ENCODE data around the gene ZBED5. TPM values are rescaled to one million over a fixed set of nuclear protein-coding genes. Genes with fewer than 3 reads are reported as not detected.

ZBED5 gene
- total and polyA plus RNA-seq, 8 donors: 37.4 to 124 (median 116) TPM

DNA sequence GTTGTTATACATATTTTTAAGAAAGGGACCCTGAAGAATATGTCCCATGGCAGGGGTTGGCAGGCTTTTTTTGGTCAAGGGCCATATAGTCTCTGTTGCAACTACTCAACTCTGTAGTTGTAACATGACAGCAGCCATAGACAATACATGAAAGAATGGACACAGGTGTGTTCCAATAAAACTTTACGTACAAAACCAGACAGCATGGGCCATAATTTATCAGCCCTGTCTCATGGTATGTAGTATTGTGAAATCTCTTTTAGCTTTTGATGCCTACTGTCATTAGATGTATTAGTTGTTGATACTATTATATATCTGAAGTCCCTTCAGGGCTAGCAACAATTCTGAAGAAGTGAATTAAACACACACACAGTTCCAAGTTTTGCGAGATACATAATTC is 2.6 kb downstream of the ZBED5 start:
- TF ChIP-seq, protein P1, sequence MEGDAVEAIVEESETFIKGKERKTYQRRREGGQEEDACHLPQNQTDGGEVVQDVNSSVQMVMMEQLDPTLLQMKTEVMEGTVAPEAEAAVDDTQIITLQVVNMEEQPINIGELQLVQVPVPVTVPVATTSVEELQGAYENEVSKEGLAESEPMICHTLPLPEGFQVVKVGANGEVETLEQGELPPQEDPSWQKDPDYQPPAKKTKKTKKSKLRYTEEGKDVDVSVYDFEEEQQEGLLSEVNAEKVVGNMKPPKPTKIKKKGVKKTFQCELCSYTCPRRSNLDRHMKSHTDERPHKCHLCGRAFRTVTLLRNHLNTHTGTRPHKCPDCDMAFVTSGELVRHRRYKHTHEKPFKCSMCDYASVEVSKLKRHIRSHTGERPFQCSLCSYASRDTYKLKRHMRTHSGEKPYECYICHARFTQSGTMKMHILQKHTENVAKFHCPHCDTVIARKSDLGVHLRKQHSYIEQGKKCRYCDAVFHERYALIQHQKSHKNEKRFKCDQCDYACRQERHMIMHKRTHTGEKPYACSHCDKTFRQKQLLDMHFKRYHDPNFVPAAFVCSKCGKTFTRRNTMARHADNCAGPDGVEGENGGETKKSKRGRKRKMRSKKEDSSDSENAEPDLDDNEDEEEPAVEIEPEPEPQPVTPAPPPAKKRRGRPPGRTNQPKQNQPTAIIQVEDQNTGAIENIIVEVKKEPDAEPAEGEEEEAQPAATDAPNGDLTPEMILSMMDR (IDR thresholded peaks at IDR 0.05): no peak
- intact Hi-C loops (cut with DNase I): loop anchor here in 1 of 2 donors (10.0 kb wide), 1 partner anchor 50 kb away; the partner anchor contains the start of gene EIF4G2
- no peaks in the 10 kb centered on the region for H3K9me3 ChIP-seq
- H3K4me3 ChIP-seq: no peak overlapping the region
- no peak overlapping the region for H3K27ac ChIP-seq
- no peaks in the 10 kb centered on the region for H3K27me3 ChIP-seq
- H3K4me1 ChIP-seq: peaks cover 15 to 33% of the 10 kb centered on the region in 2 donors
- ATAC-seq (no peak), DNase-seq (no peak)
- peaks cover 0 to 45% of the 10 kb centered on the region in 2 donors for H3K36me3 ChIP-seq

DNA sequence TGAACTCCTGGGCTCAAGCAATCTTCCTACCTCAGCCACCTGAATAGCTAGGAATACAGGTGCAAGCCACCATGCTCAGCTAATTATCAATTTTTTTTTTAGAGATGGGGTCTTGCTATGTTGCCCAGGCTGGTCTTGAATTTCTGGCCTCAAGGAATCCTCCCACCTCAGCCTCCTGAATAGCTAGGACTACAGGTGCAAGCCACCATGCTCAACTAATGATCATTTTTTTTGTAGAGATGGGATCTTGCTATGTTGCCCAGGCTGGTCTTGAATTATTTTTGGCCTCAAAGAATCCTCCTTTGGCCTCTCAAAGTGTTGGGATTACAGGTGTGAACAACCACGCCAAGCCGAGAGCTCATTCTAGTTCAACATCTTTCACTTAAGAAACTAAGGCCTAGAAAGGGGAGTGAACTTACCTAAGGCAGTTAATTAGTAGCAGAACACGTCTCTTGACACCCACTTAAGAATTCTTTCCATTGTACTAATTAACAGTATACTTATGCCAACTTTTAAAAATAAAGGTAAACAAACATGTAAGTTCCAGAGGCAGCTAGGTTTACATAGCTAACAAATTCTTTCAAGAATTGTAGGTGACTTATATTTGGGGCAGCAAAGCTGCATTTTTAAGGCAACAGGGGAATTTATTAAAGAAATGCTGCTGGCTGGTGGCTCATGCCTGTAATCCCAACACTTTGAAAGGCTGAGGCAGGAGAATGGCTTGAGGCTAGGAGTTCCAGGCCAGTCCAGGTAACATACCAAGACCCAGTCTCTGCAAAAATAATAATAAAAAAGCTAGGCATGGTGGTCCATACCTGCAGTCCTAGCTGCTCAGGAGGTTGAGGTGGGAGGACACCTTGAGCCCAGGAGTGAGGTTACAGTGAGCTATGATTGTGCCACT is 9.6 kb downstream of the ZBED5 start:
- Histone ChIP-seq H3K27ac (peak overlapping the region in 1 of 2 donors; percentile 49), H3K9me3 (no peaks in the 10 kb centered on the region), H3K4me3 (no peak overlapping the region), H3K36me3 (peaks cover 0 to 17% of the 10 kb centered on the region in 2 donors), H3K27me3 (no peaks in the 10 kb centered on the region), H3K4me1 (no peaks in the 10 kb centered on the region)
- intact Hi-C loops (cut with DNase I): no loop called here
- ATAC-seq (peak; percentile 76), DNase-seq (peak in 1 of 4 donors; percentile 32)
- TF ChIP-seq, protein P1 (IDR thresholded peaks at IDR 0.05): no peak

DNA sequence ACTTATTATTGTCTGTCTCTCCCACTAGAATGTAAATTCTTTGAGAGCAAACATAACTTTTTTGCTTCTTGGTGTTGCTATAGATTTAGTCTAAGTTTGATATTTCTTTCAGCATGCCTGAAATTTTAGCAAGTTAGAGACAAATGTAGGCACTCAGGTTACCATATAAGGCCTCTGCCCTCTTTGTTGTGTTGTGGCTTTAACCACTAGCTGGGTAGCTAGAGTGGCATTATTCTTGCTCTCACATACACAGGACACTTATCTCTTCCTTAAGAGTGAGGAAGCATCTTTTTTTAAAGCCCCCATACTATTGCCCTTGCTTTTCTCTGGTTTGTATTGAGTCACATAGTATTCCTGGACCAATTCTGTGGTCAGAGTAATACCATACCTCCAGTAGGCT is 11.2 kb downstream of the ZBED5 start:
- intact Hi-C loops (cut with DNase I): no loop called here
- H3K36me3 ChIP-seq: peaks cover 0 to 2% of the 10 kb centered on the region in 2 donors
- DNase-seq: no peak
- TF ChIP-seq, protein P1 (IDR thresholded peaks at IDR 0.05): no peak
- H3K4me1 ChIP-seq: no peaks in the 10 kb centered on the region
- H3K27ac ChIP-seq: no peak overlapping the region
- no peaks in the 10 kb centered on the region for H3K27me3 ChIP-seq
- no peaks in the 10 kb centered on the region for H3K9me3 ChIP-seq
- no peak for ATAC-seq
- H3K4me3 ChIP-seq: no peak overlapping the region

DNA sequence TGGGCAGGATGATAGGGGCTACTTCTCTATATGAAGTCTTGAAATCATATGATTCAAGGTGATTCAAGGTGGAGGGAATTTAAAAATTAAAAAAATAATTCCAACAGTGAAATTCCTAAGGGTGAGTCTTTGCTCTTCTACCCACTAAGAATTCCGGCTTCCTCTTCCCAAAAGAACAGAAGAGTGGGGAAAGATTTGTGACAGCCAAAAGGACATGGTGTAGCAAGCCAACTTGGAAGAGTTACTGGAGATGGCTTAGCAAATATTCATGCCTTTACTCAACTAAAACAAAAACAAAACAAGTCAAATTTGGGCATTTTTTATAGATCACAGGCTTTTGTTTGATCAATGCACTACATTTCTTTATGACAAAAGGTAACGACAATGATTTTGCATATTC is 12.3 kb downstream of the ZBED5 start:
- Histone ChIP-seq H3K27me3 (no peaks in the 10 kb centered on the region), H3K4me1 (no peaks in the 10 kb centered on the region), H3K27ac (peak overlapping the region in 1 of 2 donors; percentile 22), H3K36me3 (no peaks in the 10 kb centered on the region), H3K9me3 (no peaks in the 10 kb centered on the region), H3K4me3 (no peak overlapping the region)
- intact Hi-C loops (cut with DNase I): no loop called here
- no peak for DNase-seq
- ATAC-seq: no peak
- TF ChIP-seq, protein P1 (IDR thresholded peaks at IDR 0.05): no peak

DNA sequence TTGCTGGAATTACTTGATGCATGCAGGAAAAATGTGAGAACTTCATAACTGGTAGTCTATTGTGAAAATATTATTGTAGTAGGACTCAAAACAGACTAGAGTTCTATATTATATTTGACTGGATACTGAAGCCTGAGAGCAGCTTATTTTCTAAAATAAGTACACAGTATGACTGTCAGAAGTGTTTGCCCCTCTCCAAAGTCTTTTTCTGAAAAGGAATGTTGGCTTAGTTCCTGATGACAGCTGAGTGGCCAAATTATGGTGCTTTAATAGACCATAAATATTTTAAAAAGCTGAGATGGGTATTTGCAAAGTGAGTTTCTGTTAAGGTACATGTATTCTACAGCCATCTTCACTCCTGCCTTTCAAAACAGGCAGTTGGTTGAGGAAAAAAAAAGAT is 13.1 kb downstream of the ZBED5 start:
- H3K4me3 ChIP-seq: no peak overlapping the region
- intact Hi-C loops (cut with DNase I): no loop called here
- H3K9me3 ChIP-seq: no peaks in the 10 kb centered on the region
- ATAC-seq (peak; percentile 19), DNase-seq (no peak)
- H3K4me1 ChIP-seq: no peaks in the 10 kb centered on the region
- TF ChIP-seq, protein P1 (IDR thresholded peaks at IDR 0.05): no peak
- no peaks in the 10 kb centered on the region for H3K27me3 ChIP-seq
- H3K27ac ChIP-seq: peak overlapping the region in 1 of 2 donors; percentile 24
- no peaks in the 10 kb centered on the region for H3K36me3 ChIP-seq

Measured in left lung (tissue), 10 donors.